Fibroblast of skin of back (primary cell): Measurements from ENCODE around the gene TTF2.
"Not testable (repeated sequence)": the region's sequence is repeated elsewhere in the genome, so short reads cannot be mapped to it uniquely, and the experiment has no call there.

Experiments used
- DNase-seq: peaks from one replicate; pipeline ENCODE4 v3.0.0-alpha.2; 2013

The TTF2 gene

GRCh38 chr1:117121589-117122329, 61.6 kb downstream of the TTF2 start, which contains the start of gene TRIM45:
Gene TRIM45 (minus strand): TSS chr1:117121749. CDS start chr1:117121201, 548 bp downstream.
- DNase-seq = peak; percentile 97

- DNase-seq = peak; percentile 20
Measured at GRCh38 chr1:117122330-117123025, 62.4 kb downstream of the TTF2 start.

GRCh38 chr1:117123274-117123673, 63.1 kb downstream of the TTF2 start:
- no peak for DNase-seq

- DNase-seq = no peak
Measured at GRCh38 chr1:117124661-117125060, 64.5 kb downstream of the TTF2 start.

DNA sequence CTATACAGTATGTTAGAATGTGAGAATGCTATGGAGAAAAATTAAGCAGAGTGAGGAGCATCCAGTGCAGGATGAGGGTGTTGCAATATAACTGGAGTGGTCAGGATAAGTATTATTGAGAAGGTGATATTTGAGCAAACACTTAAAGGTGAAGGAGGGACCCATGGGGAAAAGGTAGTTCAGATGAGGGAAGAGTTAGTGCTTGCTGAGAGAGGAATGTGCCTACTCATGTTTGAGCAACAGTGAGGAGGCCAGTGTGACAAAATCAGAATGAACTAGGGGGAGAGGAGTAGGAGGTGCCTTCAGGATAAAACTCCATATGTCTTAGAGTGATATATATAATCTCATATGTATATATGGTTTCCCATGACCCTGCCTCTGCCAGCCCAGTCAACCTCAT, 67.7 kb downstream of the TTF2 start:
- DNase-seq = no peak

DNA sequence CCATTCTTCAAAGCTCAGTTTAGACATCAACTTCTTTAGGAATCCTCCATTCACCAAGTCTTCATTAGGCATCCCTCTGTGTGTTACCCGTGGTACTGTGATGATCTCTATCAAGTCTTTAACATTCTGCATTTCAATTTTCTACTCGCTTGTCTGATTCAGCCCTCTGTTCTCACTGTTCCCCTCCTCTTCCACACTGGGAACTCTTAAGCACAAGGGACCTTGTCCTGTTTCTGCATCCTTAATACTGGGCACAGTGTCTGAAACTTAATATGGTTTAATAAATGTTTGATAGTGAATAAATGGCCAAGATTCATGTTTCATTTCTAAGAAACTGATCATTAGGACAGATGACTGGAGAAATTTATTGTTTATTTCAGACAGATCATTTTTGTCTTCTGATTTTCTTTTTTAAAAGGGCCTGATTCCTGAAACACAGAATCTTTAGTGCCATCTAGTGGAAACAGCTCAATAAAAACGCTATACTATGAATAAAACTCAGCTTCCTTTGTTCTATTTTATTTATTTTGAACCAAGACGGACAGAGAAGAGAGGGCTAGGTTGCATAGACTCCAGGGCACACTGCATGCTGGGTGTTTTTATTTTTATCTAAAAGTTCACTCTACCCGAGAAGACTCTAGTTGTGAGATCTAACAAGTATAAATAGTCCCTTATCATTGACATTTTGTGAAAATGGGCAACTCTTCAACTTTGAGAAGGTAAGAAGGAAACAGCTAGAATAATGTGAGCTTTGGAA, 68.4 kb downstream of the TTF2 start:
- DNase-seq = peak; percentile 57

DNA sequence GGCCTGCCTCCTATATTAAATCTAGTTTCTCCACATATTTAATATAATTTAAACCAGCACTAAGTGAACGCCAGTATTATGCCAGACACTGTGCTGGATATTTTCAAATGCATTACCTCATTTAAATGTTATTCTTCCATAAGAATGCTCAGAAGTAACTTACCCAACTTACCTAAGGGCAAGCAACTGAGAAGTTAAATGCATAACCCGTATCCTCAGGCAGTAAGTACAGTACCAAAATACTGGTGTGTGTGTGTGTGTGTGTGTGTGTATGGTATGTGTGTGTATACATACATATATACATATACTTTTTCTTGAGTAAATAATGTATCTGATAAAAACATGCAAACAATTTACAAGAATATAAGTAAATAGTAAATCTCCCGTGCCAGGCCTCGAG, 70.4 kb downstream of the TTF2 start:
- DNase-seq = no peak

DNA sequence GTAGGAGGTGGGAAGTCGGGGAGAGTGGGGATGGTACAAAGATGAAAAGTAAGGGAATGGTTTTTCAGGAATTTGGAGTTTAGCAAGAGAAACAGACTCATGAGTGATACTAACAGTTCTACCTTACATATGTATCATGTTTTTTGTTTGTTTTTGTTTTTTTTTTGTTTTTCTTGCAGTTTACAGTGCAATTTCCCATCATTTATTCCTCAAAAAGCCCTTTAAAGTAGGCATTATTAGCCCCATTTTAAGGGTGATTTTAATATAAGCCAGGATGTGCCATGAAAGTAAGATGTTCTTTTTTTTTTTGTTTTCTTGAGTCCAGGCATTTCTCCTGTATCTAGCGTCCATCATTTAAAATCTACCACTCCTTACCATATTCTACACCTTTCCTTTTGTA, 75.2 kb downstream of the TTF2 start:
- no peak for DNase-seq

- no peak for DNase-seq
Measured at GRCh38 chr1:117136749-117137148, 76.6 kb downstream of the TTF2 start.

DNA sequence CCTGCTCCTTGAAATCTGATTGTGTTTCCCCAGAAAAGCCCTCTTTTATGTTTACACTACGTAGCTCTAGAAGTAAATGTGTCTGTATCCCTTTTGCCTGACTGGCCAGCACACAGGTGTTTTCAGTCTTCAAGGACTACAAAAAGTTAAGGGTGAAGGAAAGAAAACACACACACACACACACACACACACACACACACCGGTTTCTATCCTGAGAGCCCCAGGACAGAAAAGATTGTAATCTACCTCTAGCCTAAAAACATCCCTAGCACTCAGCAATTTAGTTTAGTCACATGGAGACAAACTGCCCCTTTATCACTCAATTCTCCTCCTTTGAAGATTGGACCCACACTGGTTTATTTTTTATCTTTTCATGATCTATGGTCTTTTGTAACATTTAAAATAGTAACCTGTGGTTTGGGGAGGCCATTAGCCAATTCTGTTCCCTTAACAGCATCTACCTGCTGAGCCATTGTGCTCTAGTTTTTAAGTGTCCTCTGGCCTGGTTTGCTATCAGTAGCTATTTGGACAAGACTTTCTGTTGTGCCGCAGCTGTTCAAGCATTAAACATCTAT, 77.2 kb downstream of the TTF2 start:
- no peak for DNase-seq

DNA sequence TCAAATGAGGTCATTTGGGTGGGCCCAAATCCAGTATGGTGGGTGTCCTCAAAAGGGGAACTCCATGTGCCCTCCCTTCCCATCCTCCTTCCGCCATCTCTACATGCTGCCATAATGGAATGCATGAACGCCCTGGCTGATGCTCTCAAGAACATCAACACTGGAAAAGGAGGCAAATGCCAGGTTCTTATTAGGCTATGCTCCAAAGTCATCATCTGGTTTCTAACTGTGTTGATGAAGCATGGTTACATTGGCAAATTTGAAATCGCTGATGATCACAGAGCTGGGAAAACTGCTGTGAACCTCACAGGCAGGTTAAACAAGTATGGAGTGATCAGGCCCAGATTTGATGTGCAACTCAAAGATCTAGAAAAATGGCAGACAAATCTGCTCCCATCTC, 78.0 kb downstream of the TTF2 start:
- DNase-seq = no peak

- DNase-seq = no peak
Measured at GRCh38 chr1:117138561-117138960, 78.4 kb downstream of the TTF2 start.

GRCh38 chr1:117142200-117142599, 82.1 kb downstream of the TTF2 start:
- peak; percentile 66 for DNase-seq

- DNase-seq = peak; percentile 25
Measured at GRCh38 chr1:117143172-117143571, 83.0 kb downstream of the TTF2 start.

GRCh38 chr1:117143871-117144270, 83.7 kb downstream of the TTF2 start:
- DNase-seq = no peak

DNA sequence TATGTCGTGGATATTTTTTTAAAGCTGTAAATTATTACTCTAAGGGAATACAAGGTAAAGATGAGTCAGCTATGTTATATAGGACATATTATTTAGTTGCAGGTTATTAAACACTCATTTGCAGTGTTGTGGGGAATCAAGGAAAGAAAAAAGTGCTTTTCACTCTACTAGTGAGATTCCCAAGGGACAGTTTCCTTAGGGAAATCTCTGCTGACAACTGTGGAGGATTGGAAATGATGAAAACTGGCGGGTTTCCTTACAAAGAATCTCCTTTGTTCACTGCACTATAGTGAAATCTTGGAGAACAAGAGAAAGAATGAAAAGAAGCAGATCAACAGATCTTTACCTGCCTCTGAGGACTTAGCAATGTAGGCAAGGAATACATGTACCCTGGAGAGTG, 85.9 kb downstream of the TTF2 start:
- no peak for DNase-seq

DNA sequence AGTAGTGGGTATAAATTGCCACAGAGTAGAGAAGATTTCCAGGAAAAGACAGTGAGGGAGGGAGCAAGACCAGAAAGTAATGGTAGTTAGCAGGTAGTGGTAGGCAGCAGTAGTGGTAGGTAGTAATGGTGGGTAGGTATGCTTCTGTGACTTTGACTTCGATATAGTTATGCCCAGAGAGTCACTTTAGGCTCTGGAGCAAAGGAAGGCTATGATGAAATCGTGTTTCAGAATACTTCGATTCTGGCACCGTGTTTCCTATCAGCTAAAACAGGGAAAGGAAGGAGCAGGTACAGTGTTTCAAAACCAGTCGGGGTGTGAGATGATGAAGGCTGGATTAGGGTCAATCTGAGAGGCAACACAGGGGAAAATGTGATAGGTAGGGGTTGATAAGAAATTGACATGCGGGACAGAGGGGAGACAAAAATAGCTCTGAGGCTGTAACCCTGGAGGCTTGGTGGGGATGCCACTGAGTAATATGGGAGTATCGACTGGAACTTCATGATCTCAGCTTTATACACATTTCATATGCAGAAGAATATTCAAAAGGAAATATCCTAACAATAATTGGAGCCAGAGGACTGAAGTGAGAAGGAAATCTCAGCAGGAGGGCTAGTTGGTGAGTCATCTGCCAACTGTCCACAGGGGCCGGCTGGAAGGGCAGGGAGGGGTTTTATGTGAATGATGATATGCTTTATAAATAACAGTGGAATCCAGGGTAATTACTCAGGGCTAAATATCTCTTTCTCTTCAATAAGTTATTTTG, 86.6 kb downstream of the TTF2 start:
- peak; percentile 99 for DNase-seq

GRCh38 chr1:117147341-117147831, 87.3 kb downstream of the TTF2 start:
- no peak for DNase-seq

DNA sequence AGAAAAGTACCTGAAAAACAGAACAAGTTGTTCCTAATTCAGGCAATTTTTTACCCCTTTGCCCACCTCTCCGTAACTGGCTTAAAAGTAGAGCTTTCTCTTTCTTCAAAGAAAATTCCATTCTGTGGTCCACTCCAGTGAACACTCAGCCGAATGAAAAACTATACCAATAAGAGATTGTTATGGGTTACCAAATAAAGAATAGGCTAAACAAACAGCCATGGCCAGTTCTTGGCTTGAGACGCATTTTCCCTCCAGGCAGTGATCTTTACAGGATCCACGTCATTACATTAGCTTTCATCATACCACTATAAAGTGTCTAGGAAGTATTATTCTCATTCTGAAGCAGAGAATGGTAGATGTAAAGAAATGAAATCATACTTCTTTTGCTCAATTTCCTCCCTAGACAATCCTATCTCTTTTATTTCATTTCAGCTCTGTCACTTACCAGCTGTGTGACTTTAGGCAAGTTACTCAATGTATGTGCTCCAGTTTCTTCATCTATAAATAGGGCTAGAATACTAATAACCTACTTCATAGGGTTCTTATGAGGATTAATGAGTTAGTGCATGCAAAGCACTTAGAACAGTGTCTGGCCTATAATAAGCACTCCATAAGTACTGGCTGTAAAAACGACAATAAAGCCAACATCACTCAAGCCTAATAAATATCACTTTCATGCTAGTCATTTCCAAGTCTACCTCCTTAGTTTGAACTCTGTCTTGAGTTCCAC, 87.9 kb downstream of the TTF2 start:
- peak; percentile 48 for DNase-seq

- no peak for DNase-seq
Measured at GRCh38 chr1:117150316-117150715, 90.2 kb downstream of the TTF2 start.

GRCh38 chr1:117151305-117151704, 91.2 kb downstream of the TTF2 start:
- not testable (repeated sequence) for DNase-seq
